Left lung (tissue), 10 donors: ENCODE measurements around the gene CLEC4D. TPM values are rescaled to one million over a fixed set of nuclear protein-coding genes. Genes with fewer than 3 reads are reported as not detected.
"Not testable (repeated sequence)": the region's sequence is repeated elsewhere in the genome, so short reads cannot be mapped to it uniquely, and the experiment has no call there.

Experiments used
- ATAC-seq: fragments of 200-7000 bp; cut with Tn5 transposase; one replicate; pipeline ENCODE4 v1.9.1; 2020; ENCODE audit warnings: moderate library complexity
- DNase-seq, 4 donors: peaks; one replicate each; pipeline ENCODE4 v3.0.0-alpha.2; 2013 to 2020
- H3K27ac ChIP-seq, 2 donors: fragments of 200-600 bp; sonication (generic) in 1 of 2; one replicate each; pipeline versions ENCODE4 v1.5.0 to v1.8.0; 2020 to 2021
- H3K27me3 ChIP-seq, 2 donors: fragments of 200-600 bp; sonication (generic) in 1 of 2; one replicate each; pipeline versions ENCODE4 v1.5.0 to v1.8.0; 2020 to 2021
- H3K36me3 ChIP-seq, 2 donors: fragments of 200-600 bp; sonication (generic) in 1 of 2; one replicate each; pipeline versions ENCODE4 v1.5.0 to v1.8.0; 2020 to 2021
- H3K4me1 ChIP-seq, 2 donors: fragments of 200-600 bp; one replicate each; pipeline ENCODE4 v1.8.0; 2021
- H3K4me3 ChIP-seq, 2 donors: fragments of 200-600 bp; sonication (generic) in 1 of 2; one replicate each; pipeline versions ENCODE4 v1.5.0 to v1.8.0; 2020 to 2021; ENCODE audit warnings: mild to moderate bottlenecking in 1 of 2
- H3K9me3 ChIP-seq, 2 donors: fragments of 200-600 bp; sonication (generic) in 1 of 2; one replicate each; pipeline versions ENCODE4 v1.5.0 to v1.8.0; 2020 to 2021
- intact Hi-C, 2 donors: fragments of 100-400 bp; cut with DNase I; formaldehyde crosslinking; loops; one replicate each; pipeline versions ENCODE4 v1.11.2 to v1.14.2; 2022
- polyA plus RNA-seq, 6 donors: library from polyadenylated mRNA; unstranded; fragments of 120-200 nt; gene quantifications; one replicate each; pipeline ENCODE4 v1.2.1, GENCODE V29; 2013; ENCODE audit not compliant: insufficient read length in 6 of 6
- total RNA-seq, 2 donors: library from RNA; stranded (reverse); fragmentation: NEBNext Ultra II Directional; extraction: Animal tissue kit (Norgen Biotek cat#: 25700); gene quantifications; one replicate each; pipeline ENCODE4 v1.2.1, GENCODE V29; 2021
- TF ChIP-seq, protein P1 (sequence below), 2 donors: fragments of 200-600 bp; sonication (generic) in 1 of 2; IDR thresholded peaks; one replicate each; pipeline versions ENCODE4 v1.5.0 to v1.8.0; 2021; ENCODE audit warnings: antibody characterized with exemption in 2 of 2
- donor health status: DM: no; HTN: yes; CAD: no.
- donor health status: DM: no; HTN: no; CAD: no.

Gene CLEC4D
- total and polyA plus RNA-seq, 8 donors, result 0.11 to 15.7 (median 0.28) TPM

GRCh38 chr12:8475508-8476203 is 37.6 kb upstream of the CLEC4D start:
- no peaks in the 10 kb centered on the region for H3K9me3 ChIP-seq
- H3K4me1 ChIP-seq, result no peaks in the 10 kb centered on the region
- TF ChIP-seq, protein P1, sequence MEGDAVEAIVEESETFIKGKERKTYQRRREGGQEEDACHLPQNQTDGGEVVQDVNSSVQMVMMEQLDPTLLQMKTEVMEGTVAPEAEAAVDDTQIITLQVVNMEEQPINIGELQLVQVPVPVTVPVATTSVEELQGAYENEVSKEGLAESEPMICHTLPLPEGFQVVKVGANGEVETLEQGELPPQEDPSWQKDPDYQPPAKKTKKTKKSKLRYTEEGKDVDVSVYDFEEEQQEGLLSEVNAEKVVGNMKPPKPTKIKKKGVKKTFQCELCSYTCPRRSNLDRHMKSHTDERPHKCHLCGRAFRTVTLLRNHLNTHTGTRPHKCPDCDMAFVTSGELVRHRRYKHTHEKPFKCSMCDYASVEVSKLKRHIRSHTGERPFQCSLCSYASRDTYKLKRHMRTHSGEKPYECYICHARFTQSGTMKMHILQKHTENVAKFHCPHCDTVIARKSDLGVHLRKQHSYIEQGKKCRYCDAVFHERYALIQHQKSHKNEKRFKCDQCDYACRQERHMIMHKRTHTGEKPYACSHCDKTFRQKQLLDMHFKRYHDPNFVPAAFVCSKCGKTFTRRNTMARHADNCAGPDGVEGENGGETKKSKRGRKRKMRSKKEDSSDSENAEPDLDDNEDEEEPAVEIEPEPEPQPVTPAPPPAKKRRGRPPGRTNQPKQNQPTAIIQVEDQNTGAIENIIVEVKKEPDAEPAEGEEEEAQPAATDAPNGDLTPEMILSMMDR (IDR thresholded peaks at IDR 0.05), result no peak
- H3K27ac ChIP-seq, result no peak overlapping the region
- no peaks in the 10 kb centered on the region for H3K36me3 ChIP-seq
- no peaks in the 10 kb centered on the region for H3K27me3 ChIP-seq
- no peak overlapping the region for H3K4me3 ChIP-seq
- ATAC-seq, result no peak
- intact Hi-C loops, result no loop called here
- no peak for DNase-seq

GRCh38 chr12:8482571-8483061 is 30.7 kb upstream of the CLEC4D start:
- H3K27me3 ChIP-seq, result peaks cover 0 to 11% of the 10 kb centered on the region in 2 donors
- ATAC-seq (no peak), DNase-seq (no peak)
- TF ChIP-seq, protein P1 (IDR thresholded peaks at IDR 0.05), result no peak
- H3K9me3 ChIP-seq, result peaks cover 0 to 4% of the 10 kb centered on the region in 2 donors
- no peaks in the 10 kb centered on the region for H3K4me1 ChIP-seq
- H3K27ac ChIP-seq, result no peak overlapping the region
- no peaks in the 10 kb centered on the region for H3K36me3 ChIP-seq
- H3K4me3 ChIP-seq, result no peak overlapping the region
- intact Hi-C loops, result no loop called here

DNA sequence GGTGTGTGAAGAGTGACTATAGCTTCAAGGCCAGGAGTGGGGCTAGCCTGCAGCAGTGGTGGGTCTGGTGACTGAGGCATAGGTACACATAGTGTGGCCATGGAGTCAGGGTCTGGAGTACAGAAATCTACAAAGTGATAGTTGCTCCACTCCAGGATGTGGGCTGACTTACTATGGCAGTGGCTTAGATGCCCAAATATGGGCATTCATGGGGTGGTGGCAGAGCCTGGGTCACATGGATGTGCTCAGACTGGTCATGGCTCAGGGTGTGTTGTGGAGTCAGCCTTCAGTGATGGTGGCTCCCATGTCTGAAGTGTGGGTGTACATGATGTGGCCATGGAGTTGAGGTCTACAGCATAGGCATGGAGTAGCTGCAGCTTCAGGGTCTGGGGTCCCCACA is 30.2 kb upstream of the CLEC4D start:
- TF ChIP-seq, protein P1 (IDR thresholded peaks at IDR 0.05), result no peak
- Histone ChIP-seq H3K27me3 (peaks cover 0 to 11% of the 10 kb centered on the region in 2 donors), H3K27ac (no peak overlapping the region), H3K4me1 (no peaks in the 10 kb centered on the region), H3K4me3 (no peak overlapping the region), H3K36me3 (no peaks in the 10 kb centered on the region), H3K9me3 (peaks cover 0 to 4% of the 10 kb centered on the region in 2 donors)
- intact Hi-C loops, result no loop called here
- DNase-seq (no peak), ATAC-seq (no peak)

- peak overlapping the region in 1 of 2 donors; percentile 85 for H3K27ac ChIP-seq
- H3K4me1 ChIP-seq, result peaks cover 0 to 27% of the 10 kb centered on the region in 2 donors
- no peaks in the 10 kb centered on the region for H3K27me3 ChIP-seq
- ATAC-seq (peak; percentile 43), DNase-seq (no peak)
- no peaks in the 10 kb centered on the region for H3K36me3 ChIP-seq
- TF ChIP-seq, protein P1 (IDR thresholded peaks at IDR 0.05), result no peak
- intact Hi-C loops, result no loop called here
- H3K9me3 ChIP-seq, result no peaks in the 10 kb centered on the region
- H3K4me3 ChIP-seq, result no peak overlapping the region
These were observed 21.4 kb upstream of the CLEC4D start for GRCh38 chr12:8491646-8492530.

- H3K36me3 ChIP-seq, result no peaks in the 10 kb centered on the region
- intact Hi-C loops, result no loop called here
- no peak overlapping the region for H3K4me3 ChIP-seq
- ATAC-seq, result peak; percentile 79
- no peaks in the 10 kb centered on the region for H3K27me3 ChIP-seq
- peaks cover 0 to 27% of the 10 kb centered on the region in 2 donors for H3K4me1 ChIP-seq
- peak in 2 of 4 donors; percentile 7 to 51 for DNase-seq
- TF ChIP-seq, protein P1 (IDR thresholded peaks at IDR 0.05), result no peak
- H3K9me3 ChIP-seq, result no peaks in the 10 kb centered on the region
- H3K27ac ChIP-seq, result peak overlapping the region in 1 of 2 donors; percentile 85
These were observed 20.2 kb upstream of the CLEC4D start for GRCh38 chr12:8493084-8493483.

DNA sequence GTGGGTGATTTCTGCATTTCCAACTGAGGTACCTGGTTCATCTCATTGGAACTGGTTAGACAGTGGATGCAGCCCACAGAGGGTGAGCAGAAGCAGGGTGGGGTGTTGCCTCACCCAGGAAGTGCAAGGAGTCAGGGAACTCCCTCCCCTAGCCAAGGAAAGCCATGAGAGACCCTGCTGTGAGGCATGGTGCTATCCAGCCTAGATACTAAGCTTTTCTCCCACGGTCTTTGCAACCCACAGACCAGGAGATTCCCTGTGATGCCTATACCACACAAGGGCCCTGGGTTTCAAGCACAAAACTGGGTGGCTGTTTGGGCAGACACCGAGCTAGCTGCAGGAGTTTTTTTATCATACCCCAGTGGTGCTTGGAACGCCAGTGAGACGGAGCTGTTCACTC is 17.6 kb upstream of the CLEC4D start:
- DNase-seq, H3K36me3 ChIP-seq, H3K4me3 ChIP-seq, intact Hi-C loops, H3K27me3 ChIP-seq, H3K9me3 ChIP-seq, H3K27ac ChIP-seq, ATAC-seq: not testable (repeated sequence)
- peaks cover 0 to 27% of the 10 kb centered on the region in 2 donors for H3K4me1 ChIP-seq

DNA sequence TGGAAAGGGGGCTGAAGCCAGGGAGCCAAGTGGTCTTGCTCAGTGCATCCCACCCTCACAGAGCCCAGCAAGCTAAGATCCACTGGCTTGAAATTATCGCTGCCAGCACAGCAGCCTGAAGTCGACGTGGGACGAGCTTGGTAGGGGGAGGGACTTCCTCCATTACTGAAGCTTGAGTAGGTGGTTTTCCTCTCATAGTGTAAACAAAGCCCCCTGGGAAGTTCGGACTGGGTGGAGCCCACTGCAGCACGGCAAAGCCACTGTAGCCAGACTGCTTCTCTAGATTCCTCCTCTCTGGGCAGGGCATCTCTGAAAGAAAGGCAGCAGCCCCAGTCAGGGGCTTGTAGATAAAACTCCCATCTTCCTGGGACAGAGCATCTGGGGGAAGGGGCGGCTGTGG is 17.2 kb upstream of the CLEC4D start:
- H3K9me3 ChIP-seq, H3K27me3 ChIP-seq, DNase-seq, ATAC-seq, H3K27ac ChIP-seq, intact Hi-C loops, H3K4me3 ChIP-seq, H3K36me3 ChIP-seq: not testable (repeated sequence)
- peaks cover 0 to 25% of the 10 kb centered on the region in 2 donors for H3K4me1 ChIP-seq
